ENCODE data around the gene PANK2.

PANK2 gene

DNA sequence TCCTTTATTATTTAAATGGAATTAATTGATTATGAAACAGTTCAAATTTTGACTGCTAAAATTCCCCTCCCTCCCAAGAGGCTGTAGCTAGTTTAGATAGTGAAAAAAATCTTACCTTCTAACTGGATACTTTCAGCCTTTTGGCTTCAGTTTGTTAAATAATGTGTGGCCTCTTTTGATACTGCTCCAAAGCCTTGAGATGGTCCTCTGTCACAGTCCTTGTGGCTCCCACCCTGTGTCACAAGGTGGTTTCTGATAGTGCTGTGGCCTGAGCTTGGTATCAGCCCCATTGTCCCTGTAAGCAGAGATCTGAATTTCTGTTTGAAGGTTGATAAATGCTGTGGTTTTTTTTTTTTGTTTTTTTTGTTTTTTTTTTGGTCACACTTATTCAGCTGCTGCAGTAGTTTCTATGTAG is 20.8 kb downstream of the PANK2 start:
- Histone ChIP-seq H3K4me1 (no peaks in the 10 kb centered on the region), H3K27me3 (no peaks in the 10 kb centered on the region), H3K4me3 (ENCODE audit: low read depth, low read length) (no peak overlapping the region), H3K9me3 (no peaks in the 10 kb centered on the region), H3K36me3 (peaks cover 67% of the 10 kb centered on the region)
- DNase-seq = no peak
- TF ChIP-seq, protein P1, sequence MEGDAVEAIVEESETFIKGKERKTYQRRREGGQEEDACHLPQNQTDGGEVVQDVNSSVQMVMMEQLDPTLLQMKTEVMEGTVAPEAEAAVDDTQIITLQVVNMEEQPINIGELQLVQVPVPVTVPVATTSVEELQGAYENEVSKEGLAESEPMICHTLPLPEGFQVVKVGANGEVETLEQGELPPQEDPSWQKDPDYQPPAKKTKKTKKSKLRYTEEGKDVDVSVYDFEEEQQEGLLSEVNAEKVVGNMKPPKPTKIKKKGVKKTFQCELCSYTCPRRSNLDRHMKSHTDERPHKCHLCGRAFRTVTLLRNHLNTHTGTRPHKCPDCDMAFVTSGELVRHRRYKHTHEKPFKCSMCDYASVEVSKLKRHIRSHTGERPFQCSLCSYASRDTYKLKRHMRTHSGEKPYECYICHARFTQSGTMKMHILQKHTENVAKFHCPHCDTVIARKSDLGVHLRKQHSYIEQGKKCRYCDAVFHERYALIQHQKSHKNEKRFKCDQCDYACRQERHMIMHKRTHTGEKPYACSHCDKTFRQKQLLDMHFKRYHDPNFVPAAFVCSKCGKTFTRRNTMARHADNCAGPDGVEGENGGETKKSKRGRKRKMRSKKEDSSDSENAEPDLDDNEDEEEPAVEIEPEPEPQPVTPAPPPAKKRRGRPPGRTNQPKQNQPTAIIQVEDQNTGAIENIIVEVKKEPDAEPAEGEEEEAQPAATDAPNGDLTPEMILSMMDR (IDR thresholded peaks at IDR 0.05; ENCODE audit: low read depth, low read length) = no peak

DNA sequence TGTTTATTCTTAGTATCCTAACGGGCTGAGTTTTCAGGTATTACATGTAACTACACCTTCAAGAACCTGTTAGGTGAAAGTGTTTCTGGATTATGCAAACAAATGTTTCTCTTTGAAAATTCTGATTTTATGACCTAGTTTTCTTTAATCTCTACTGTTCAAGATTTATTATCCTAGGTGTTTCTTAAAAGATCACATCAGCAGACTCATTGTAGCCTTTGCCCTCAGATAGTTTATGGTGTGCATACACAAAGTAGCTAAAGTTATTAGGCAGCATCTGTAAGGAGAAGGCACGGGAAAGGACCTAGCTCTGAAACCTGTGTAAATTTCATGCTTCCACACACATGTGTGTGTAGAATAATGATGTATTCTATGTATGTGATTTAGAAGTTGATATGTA is 21.7 kb downstream of the PANK2 start:
- H3K36me3 ChIP-seq = peaks cover 76% of the 10 kb centered on the region
- no peaks in the 10 kb centered on the region for H3K4me1 ChIP-seq

DNA sequence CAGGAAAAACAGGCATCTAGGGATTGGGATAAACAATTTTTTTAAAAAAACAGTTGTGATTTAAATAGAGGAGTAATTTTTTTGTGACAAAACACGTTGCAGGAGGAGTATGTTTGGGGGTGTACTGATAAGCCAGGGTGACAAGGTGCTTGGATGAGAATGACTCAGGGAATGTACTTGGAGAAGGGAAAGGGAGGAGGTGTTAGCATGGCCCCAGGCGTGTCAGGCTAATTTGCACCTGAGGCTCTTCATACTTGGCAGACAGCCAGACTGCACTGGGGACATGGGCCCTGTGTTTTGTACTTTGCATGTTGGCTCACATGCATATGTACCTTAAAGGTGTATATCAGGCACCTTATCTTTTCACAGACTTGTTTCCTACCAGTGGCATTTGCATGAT is 22.8 kb downstream of the PANK2 start:
- Histone ChIP-seq H3K4me3 (ENCODE audit: low read depth, low read length) (no peak overlapping the region), H3K9me3 (no peaks in the 10 kb centered on the region), H3K36me3 (peaks cover 85% of the 10 kb centered on the region), H3K27me3 (no peaks in the 10 kb centered on the region), H3K4me1 (no peaks in the 10 kb centered on the region)
- TF ChIP-seq, protein P1 (IDR thresholded peaks at IDR 0.05; ENCODE audit: low read depth, low read length) = no peak
- no peak for DNase-seq

More for the DNA sequence above, 21.7 kb downstream of the PANK2 start:
- H3K4me3 ChIP-seq (ENCODE audit: low read depth, low read length) = no peak overlapping the region
- H3K27me3 ChIP-seq = no peaks in the 10 kb centered on the region
- no peaks in the 10 kb centered on the region for H3K9me3 ChIP-seq
- no peak for DNase-seq
- TF ChIP-seq, protein P1 (IDR thresholded peaks at IDR 0.05; ENCODE audit: low read depth, low read length) = no peak

DNA sequence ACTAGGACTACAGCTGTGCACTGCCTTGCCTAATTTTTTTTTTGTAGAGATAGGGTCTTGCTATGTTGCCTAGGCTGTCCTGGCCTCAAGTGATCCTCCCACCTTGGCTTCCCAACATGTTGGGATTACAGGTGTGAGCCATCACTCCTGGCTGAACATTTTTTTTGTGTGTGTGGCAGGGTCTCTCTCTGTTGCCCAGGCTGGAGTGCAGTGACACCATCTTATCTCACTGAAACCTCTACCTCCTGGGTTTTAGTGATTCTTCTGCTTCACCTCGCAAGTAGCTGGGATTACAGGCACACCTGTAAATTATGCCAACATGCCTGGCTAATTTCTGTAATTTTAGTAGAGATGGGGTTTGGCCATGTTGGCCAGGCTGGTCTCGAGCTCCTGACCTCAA is 25.3 kb downstream of the PANK2 start:
- TF ChIP-seq, protein P1 (IDR thresholded peaks at IDR 0.05; ENCODE audit: low read depth, low read length) = no peak
- H3K36me3 ChIP-seq = peaks cover 79% of the 10 kb centered on the region
- H3K4me1 ChIP-seq = no peaks in the 10 kb centered on the region
- no peaks in the 10 kb centered on the region for H3K27me3 ChIP-seq
- no peak for DNase-seq
- H3K4me3 ChIP-seq (ENCODE audit: low read depth, low read length) = no peak overlapping the region
- H3K9me3 ChIP-seq = no peaks in the 10 kb centered on the region

GRCh38 chr20:3915691-3916090 is 26.5 kb downstream of the PANK2 start:
- Histone ChIP-seq H3K4me1 (no peaks in the 10 kb centered on the region), H3K4me3 (ENCODE audit: low read depth, low read length) (no peak overlapping the region), H3K36me3 (peaks cover 82% of the 10 kb centered on the region), H3K27me3 (no peaks in the 10 kb centered on the region), H3K9me3 (no peaks in the 10 kb centered on the region)
- DNase-seq = no peak
- TF ChIP-seq, protein P1 (IDR thresholded peaks at IDR 0.05; ENCODE audit: low read depth, low read length) = no peak

- Histone ChIP-seq H3K36me3 (peaks cover 76% of the 10 kb centered on the region), H3K4me1 (no peaks in the 10 kb centered on the region), H3K27me3 (no peaks in the 10 kb centered on the region), H3K4me3 (ENCODE audit: low read depth, low read length) (no peak overlapping the region), H3K9me3 (no peaks in the 10 kb centered on the region)
- no peak for DNase-seq
- TF ChIP-seq, protein P1 (IDR thresholded peaks at IDR 0.05; ENCODE audit: low read depth, low read length) = no peak
These were observed 27.2 kb downstream of the PANK2 start for GRCh38 chr20:3916364-3916763.
